NCI-H2196 (cell line): Measurements from ENCODE around the gene CXorf49.
"Not testable (repeated sequence)": the region's sequence is repeated elsewhere in the genome, so short reads cannot be mapped to it uniquely, and the experiment has no call there.

Experiments used
- DNase-seq: peaks from one replicate; lab custom pipeline; 2025; ENCODE audit not compliant: unreplicated experiment; lab: John Stamatoyannopoulos, UW

Gene CXorf49

DNA sequence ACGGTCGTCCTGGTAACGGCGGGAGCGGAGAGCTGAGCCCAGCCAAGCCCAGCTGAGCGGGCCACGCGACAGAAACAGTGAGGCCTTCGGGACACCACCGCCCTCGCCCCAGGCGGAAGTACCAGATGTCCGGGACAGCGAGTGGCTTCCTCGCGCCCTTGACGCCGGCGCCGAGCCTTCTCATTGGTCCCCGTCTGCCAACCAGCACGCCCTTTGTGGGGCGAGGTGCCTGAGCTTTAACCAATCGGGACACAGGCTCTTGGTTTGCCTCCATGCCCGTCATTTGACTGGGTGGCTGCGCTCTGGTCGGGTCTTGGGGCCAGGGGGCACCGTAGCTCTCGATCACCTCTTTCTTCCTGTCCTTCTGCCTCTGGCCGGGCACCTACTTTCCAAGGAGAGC is at the start of gene CXorf49:
Gene CXorf49, minus strand, starts transcription at position 101 of the 400 bp plus-strand sequence. CDS start 134 bp downstream, outside the sequence.
- DNase-seq = not testable (repeated sequence)

DNA sequence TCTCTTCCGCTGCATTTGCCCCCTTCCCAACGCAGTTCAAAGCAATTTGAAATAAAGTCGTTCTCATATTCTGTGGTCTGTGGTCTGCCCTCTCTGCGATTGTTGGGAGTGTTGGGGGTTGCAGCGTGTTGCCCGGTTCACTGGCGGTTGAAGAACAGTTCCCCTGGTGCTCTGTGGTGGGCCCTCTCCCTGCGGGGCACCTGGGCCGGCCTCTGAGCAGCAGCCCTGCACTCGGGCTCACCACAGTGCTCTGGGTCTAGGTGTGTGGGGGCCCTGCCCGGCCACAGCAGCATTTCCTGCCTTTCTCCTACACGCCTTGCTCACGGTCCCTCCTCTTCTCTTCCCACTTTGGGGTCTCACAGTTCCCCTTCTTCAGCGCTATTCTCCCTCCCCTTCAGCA is 49.0 kb upstream of the CXorf49 start:
- not testable (repeated sequence) for DNase-seq

DNA sequence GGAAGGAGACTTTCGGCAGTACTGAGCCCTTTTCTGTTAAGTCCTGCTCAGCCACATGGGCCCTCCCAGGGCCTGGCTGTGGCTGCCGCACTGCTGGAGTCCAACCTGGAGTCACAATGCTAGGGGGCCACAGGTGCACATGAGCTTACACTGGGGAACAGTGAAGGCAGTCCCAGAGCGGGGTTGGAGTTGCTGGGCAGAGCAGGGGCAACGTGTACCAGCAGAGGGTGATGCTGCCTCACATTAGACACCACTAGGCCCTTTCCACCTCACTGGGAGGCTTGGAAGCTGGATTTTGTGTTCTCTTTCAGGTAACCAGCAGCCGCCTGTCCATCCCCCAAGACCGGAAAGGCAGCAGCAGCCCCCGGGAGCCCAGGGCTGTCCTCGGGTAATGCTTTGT is 47.5 kb upstream of the CXorf49 start:
- not testable (repeated sequence) for DNase-seq

DNA sequence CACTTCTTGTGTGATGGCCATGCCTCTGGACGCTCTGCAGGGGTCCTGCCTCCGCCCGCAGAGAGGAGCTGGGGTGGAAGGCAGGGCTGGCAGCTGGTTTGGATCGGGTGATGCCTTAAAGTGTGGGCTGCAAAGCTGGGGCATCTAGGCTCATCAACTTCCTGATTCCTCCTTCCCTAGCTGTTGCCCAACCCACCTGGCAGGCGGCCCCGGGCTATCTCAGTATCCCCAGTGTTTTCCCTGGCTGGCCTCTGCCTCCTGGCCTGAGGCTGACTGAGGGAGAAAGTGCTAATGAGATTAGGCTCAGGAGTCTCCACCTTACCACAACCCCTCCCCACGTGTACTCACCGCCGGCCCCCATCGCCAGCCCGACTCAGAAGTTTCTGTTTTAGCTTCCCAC is 46.7 kb upstream of the CXorf49 start:
- DNase-seq = not testable (repeated sequence)

DNA sequence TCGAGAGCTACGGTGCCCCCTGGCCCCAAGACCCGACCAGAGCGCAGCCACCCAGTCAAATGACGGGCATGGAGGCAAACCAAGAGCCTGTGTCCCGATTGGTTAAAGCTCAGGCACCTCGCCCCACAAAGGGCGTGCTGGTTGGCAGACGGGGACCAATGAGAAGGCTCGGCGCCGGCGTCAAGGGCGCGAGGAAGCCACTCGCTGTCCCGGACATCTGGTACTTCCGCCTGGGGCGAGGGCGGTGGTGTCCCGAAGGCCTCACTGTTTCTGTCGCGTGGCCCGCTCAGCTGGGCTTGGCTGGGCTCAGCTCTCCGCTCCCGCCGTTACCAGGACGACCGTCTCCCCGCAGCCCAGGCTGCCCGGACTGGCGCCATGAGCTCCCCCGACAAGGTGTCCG is 45.0 kb upstream of the CXorf49 start, which contains the start of gene CXorf49B:
Gene CXorf49B, plus strand, starts transcription at position 301 of the 400 bp plus-strand sequence. Its CDS starts 75 bp downstream, at position 376.
- not testable (repeated sequence) for DNase-seq

DNA sequence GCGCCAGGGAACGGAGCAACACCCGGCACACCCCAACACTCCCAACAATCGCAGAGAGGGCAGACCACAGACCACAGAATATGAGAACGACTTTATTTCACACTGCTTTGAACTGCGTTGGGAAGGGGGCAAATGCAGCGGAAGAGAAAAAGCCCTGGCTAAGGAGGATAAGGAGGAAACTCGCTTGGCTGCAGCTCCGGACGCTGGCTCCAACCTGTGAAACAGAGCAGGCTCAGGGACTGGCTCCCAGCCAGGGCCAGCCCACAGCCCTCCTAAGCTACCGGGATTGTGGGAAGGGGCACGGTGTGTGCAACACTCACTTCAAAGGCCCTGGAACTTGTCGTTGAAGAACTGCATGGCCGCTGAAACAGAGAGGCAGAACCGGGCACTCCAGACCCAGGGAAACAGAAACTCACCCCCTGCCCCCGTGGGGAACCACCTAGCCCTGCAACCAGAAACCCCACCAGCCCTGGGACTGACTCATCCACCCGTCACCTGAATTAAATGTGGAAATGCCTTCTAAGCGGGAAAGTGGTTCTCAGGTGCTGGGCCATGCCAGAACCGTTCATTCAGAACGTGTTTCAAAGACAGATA is 42.7 kb upstream of the CXorf49 start:
- DNase-seq = not testable (repeated sequence)

DNA sequence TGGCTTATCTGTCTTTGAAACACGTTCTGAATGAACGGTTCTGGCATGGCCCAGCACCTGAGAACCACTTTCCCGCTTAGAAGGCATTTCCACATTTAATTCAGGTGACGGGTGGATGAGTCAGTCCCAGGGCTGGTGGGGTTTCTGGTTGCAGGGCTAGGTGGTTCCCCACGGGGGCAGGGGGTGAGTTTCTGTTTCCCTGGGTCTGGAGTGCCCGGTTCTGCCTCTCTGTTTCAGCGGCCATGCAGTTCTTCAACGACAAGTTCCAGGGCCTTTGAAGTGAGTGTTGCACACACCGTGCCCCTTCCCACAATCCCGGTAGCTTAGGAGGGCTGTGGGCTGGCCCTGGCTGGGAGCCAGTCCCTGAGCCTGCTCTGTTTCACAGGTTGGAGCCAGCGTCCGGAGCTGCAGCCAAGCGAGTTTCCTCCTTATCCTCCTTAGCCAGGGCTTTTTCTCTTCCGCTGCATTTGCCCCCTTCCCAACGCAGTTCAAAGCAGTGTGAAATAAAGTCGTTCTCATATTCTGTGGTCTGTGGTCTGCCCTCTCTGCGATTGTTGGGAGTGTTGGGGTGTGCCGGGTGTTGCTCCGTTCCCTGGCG is 2.3 kb upstream of the CXorf49 start:
- DNase-seq = not testable (repeated sequence)

DNA sequence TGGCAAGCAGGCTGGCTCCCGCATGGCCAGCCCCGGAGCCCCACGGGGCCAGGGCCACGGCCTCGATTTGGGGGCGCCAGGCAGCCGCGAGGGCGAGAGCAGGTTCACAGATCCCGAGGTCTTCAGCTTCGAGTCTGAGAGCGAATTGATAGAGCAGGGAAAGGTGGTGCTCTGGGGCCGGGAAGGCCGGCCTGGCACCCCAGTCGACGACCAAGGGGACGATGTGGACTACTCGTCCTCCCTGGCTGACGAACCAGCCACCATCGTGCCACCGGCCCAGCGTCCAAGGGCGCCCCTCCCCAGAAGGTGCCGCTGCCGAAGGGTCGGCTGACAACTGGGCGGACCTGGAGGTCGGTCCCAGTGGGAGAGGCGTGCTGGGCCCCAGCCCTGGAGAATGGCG is 1.1 kb upstream of the CXorf49 start:
- DNase-seq = not testable (repeated sequence)

DNA sequence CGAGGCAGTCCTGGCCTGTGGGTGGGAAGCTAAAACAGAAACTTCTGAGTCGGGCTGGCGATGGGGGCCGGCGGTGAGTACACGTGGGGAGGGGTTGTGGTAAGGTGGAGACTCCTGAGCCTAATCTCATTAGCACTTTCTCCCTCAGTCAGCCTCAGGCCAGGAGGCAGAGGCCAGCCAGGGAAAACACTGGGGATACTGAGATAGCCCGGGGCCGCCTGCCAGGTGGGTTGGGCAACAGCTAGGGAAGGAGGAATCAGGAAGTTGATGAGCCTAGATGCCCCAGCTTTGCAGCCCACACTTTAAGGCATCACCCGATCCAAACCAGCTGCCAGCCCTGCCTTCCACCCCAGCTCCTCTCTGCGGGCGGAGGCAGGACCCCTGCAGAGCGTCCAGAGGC is 1.8 kb downstream of the CXorf49 start:
- DNase-seq = not testable (repeated sequence)

DNA sequence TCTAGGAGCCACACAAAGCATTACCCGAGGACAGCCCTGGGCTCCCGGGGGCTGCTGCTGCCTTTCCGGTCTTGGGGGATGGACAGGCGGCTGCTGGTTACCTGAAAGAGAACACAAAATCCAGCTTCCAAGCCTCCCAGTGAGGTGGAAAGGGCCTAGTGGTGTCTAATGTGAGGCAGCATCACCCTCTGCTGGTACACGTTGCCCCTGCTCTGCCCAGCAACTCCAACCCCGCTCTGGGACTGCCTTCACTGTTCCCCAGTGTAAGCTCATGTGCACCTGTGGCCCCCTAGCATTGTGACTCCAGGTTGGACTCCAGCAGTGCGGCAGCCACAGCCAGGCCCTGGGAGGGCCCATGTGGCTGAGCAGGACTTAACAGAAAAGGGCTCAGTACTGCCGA is 2.5 kb downstream of the CXorf49 start:
- not testable (repeated sequence) for DNase-seq

DNA sequence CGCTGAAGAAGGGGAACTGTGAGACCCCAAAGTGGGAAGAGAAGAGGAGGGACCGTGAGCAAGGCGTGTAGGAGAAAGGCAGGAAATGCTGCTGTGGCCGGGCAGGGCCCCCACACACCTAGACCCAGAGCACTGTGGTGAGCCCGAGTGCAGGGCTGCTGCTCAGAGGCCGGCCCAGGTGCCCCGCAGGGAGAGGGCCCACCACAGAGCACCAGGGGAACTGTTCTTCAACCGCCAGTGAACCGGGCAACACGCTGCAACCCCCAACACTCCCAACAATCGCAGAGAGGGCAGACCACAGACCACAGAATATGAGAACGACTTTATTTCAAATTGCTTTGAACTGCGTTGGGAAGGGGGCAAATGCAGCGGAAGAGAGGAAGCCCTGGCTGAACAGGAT is 4.0 kb downstream of the CXorf49 start:
- DNase-seq = not testable (repeated sequence)

DNA sequence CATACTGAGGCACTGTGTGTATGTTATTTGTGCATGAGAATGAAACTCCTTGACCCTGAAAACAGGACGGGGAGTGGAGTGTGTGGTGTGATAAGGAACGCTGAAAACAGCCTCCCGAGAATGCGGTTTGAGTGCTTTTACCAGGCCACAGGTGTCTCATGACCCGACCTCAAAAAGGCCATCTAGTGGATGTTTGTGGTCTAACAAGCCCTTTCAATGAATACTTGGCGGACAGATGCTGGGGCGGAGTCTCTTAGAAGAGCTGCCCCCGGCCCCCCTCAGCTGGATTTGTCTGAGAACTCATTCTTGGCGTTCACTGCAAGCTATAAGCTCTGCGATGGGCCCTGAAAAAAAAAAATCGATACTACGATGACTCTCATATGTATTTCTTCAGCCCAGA is 15.2 kb downstream of the CXorf49 start:
- DNase-seq = not testable (repeated sequence)

DNA sequence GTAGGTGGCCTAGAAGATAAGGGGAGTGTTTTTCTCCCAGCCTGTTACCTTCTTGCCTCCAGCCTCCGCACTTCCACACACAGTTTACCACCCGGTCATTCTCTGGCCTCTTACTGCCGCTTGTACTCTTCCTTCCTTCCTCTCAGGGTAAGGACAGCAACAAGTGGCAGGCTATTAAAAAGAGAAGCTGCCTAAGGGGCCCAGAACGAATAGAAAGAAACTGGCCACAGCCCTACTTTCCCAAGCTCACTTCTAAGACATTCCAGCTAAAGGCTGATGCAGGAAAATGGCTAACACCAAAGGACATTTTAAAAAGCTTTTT is 19.1 kb downstream of the CXorf49 start:
- not testable (repeated sequence) for DNase-seq

DNA sequence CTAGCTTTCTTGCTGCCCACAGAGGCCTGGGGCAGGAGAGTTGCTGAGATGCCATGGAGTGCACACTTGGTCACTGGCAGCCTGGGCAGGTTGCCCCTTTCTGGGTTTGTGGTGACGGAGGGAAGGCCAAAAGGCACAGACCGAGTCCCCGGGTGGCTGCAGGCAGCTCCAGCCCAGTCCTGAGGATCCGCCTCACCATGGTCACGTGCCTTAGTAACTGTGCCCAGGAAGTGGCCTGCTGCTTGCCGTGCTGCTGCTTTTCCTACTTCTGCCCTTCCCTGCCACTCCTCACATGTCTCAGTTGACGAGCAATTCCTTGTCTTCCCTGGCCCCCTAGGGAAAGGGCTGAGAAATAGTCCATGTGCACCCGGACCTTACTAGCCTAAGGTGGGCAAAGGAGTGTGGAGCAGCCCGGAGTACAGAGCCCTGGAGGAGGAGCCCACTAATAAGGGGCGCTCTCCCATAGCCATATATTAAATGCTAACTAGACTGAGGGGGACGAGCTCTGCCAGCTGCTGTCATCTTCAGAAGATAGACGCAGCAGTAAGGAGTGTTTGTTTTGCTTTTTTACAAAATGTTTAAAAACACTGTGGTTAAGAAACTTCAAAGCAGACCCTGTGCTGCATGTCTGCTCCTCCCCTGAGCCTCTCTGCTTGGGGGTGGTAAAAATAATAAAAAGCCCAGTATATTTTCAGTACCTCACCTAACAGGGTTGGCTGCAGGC is 19.6 kb downstream of the CXorf49 start:
- DNase-seq = not testable (repeated sequence)

DNA sequence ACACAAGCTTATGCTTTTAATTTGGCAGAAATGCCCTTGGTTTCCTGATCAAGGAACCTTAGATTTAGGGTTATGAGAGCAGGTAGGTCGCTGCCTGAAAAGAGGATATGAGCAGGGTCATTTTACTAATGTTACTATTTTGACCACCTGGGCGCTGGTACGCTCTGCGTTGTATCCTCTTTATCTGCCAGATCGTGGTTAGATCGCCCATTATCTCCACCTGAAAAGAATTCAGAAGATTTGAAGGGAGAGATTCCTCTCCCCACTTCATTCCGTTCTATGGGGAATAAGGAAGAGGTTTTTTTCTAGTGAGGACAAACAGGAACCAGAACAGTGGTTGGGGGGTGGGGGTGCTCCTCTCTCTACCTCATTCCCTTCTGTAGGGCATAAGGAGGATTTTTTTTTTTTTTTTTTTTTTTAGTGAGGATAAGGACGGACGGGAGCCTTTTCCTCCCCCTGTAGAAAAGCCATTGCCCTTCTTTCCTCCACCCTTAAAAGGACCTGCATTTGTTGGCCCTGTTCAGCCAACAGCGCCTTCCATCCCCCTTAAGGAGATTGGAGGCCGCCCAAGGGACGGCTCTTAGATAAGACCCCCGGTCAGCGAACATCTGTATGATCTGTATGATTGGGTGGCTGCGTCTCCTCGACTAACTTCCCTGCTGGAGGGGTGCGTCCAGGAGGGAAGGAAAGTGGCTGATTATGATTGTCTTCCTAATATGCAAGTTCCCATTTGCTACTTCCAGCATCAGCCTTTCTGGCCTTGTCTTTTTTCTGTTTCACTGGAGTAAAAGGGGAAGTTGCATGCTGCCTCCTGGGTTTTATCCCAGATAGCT is 20.4 kb downstream of the CXorf49 start:
- DNase-seq = not testable (repeated sequence)

DNA sequence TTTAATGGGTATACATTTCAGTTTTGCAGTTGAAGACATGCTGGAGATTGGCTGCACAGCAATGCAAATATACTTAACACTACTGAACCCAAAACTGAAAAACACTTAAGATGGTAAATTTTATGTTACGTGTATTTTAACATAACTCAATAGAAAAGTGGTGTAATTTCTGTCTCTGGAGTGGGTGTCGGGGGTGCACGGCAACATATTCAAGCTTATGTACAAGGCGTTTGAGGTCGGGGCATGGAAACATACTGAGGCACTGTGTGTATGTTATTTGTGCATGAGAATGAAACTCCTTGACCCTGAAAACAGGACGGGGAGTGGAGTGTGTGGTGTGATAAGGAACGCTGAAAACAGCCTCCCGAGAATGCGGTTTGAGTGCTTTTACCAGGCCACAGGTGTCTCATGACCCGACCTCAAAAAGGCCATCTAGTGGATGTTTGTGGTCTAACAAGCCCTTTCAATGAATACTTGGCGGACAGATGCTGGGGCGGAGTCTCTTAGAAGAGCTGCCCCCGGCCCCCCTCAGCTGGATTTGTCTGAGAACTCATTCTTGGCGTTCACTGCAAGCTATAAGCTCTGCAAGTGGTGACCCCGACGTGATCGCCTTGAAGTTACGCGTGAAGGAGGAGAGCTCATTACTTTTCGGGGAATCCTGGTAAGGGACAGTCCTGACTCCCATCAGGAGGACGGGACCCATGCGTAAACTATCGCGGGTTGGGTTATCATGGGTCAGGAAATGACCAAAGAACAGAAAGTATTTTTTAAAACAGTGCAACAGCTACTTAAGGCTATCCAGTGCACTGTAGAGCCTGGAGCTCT is 21.2 kb downstream of the CXorf49 start:
- not testable (repeated sequence) for DNase-seq

DNA sequence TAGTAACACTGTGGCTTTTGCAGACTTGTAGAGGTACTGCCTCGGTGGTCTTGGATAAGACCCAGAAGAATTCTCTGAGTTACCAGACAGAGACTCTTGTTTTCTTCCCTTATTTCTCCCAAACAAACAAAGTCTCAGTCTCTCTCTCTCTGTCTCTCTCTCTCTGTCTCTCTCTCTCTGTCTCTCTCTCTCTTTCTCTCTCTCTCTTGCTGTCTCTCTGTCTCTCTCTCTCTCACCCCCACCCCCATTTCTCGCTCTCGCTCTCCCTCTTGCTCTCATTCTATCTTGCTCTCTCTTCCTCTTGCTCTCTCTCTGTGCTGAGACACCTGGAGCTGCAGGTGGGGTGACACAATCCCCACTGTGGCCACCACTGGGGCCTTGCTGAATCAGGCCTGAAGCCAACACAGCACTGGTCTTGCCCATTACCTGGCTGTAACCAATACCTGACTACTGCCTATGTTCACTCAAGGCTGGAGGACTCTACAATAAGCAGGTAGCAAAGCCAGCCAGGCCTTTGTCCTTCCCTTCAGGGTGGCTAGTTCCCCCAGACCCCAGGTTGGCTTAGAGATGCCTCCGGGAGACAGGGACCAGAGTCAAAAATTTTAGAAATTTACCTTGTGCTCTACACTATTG is 38.4 kb downstream of the CXorf49 start:
- no peak for DNase-seq

DNA sequence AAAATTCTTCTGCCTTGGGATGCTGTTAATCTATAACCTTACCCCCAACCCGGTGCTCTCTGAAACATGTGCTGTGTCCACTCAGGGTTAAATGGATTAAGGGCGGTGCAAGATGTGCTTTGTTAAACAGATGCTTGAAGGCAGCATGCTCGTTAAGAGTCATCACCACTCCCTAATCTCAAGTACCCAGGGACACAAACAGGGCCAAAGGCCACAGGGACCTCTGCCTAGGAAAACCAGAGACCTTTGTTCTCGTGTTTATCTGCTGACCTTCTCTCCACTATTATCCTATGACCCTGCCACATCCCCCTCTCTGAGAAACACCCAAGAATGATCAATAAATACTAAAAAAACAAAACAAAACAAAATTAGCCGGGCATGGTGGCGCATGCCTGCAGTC is 40.9 kb downstream of the CXorf49 start:
- not testable (repeated sequence) for DNase-seq

DNA sequence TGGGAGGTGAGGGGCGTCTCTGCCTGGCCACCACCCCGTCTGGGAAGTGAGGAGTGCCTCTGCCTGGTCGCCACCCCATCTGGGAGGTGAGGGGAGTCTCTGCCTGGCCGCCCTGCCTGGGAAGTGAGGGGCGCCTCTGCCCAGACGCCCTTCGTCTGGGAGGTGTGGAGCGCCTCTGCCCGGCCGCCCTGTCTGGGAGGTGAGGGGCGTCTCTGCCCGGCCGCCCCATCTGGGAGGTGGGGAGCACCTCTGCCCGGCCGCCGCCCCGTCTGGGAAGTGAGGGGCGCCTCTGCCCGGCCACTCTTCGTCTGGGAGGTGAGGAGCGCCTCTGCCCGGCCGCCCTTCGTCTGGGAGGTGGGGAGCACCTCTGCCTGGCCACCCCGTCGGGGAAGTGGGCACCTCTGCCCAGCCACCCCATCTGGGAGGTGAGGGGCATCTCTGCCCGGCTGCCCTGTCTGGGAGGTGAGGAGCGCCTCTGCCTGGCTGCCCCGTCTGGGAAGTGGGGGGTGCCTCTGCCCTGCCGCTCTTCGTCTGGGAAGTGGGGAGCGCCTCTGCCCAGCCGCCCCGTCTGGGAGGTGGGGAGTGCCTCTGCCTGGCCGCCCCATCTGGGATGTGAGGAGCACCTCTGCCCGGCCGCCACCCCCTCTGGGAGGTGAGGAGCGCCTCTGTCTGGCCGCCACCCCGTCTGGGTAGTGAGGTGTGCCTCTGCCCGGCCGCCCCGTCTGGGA is 41.9 kb downstream of the CXorf49 start:
- not testable (repeated sequence) for DNase-seq
